ENCODE results near the gene BRD7. TPM values are rescaled to one million over a fixed set of nuclear protein-coding genes. Genes with fewer than 3 reads are reported as not detected.

BRD7 gene
- total and polyA plus RNA-seq, 2 of the 4 experiments (the other 2 are of a cell fraction): 24.8 to 29.9 TPM

GRCh38 chr16:50271148-50272041 lies 97.4 kb downstream of the BRD7 start:
- no peak overlapping the region for H4K5ac ChIP-seq (ENCODE audit: low read depth, low read length)
- BruUV-seq (replicated peaks): no TSS peak
- no peak overlapping the region for H2AFZ ChIP-seq (replicated peaks; ENCODE audit: low read length, poor library complexity)
- TF ChIP-seq SMC3 (IDR thresholded peaks at IDR 0.05; ENCODE audit: low read depth, low read length): no peak
- no peak for TF ChIP-seq CTCF (conservative IDR thresholded peaks at IDR 0.05; ENCODE audit: low read depth, low read length)
- no peak for TF ChIP-seq CHD1 (IDR thresholded peaks at IDR 0.05; ENCODE audit: low read depth, low read length)
- TF ChIP-seq NFE2L2 (IDR thresholded peaks at IDR 0.05; ENCODE audit: low read depth, low read length): no peak
- no peak for TF ChIP-seq FOS (IDR thresholded peaks at IDR 0.05; ENCODE audit: low read depth, low read length)
- no peak for TF ChIP-seq RCOR1 (IDR thresholded peaks at IDR 0.05; ENCODE audit: insufficient replicate concordance, low read length)
- no peak for TF ChIP-seq USF2 (IDR thresholded peaks at IDR 0.05; ENCODE audit: low read depth, low read length)
- TF ChIP-seq MXI1 (IDR thresholded peaks at IDR 0.05; ENCODE audit: borderline replicate concordance, low read depth, low read length): no peak
- TF ChIP-seq RAD21 (IDR thresholded peaks at IDR 0.05; ENCODE audit: low read length): no peak
- no peak for TF ChIP-seq CEBPB (IDR thresholded peaks at IDR 0.05; ENCODE audit: low read depth, low read length)
- no peak for TF ChIP-seq POLR2A (IDR thresholded peaks at IDR 0.05; ENCODE audit: low read depth, low read length)
- no peak for TF ChIP-seq MAFK (IDR thresholded peaks at IDR 0.05; ENCODE audit: low read depth, low read length)
- peaks cover 11% of the 10 kb centered on the region for H3K4me1 ChIP-seq (ENCODE audit: control insufficient read depth, insufficient read depth, low read length)
- in situ Hi-C loops (cut with MboI; ENCODE audit: low sequenced_read_pairs): no loop called here
- H3K27ac ChIP-seq (ENCODE audit: insufficient read depth, low read length): no peak overlapping the region
- no peak overlapping the region for H4K8ac ChIP-seq (ENCODE audit: low read depth in 2 of 2, low read length in 2 of 2)
- H3K9me1 ChIP-seq (ENCODE audit: insufficient read depth, low read length): peaks cover 5% of the 10 kb centered on the region; the same call in 1 of the 2 replicates
- POLR2A ChIA-PET (ENCODE audit: unreplicated experiment): no interaction called here
- no peak overlapping the region for H4K91ac ChIP-seq (ENCODE audit: insufficient read depth, low read depth, low read length)
- dilution Hi-C loops (cut with HindIII; ENCODE audit: low sequenced_read_pairs, unreplicated experiment): no loop called here
- no peak overlapping the region for H3K23ac ChIP-seq (ENCODE audit: low read depth, low read length)
- DNase-seq: no peak
- H3K79me1 ChIP-seq (ENCODE audit: low read depth in 1 of 2, low read length in 2 of 2): peaks cover 24 to 56% of the 10 kb centered on the region in 2 experiments
- no peak for ATAC-seq (ENCODE audit: low read depth)
- H4K20me1 ChIP-seq (ENCODE audit: insufficient read depth, low read length): peaks cover 7% of the 10 kb centered on the region; the same call in 1 of the 2 replicates
- no peak overlapping the region for H3K14ac ChIP-seq (replicated peaks; ENCODE audit: low read depth, low read length)
- no peak overlapping the region for H2BK20ac ChIP-seq (ENCODE audit: low read depth, low read length)
- no peak overlapping the region for H2BK120ac ChIP-seq (ENCODE audit: low read depth, low read length)
- no peaks in the 10 kb centered on the region for H3K9me3 ChIP-seq (ENCODE audit: control insufficient read depth, insufficient read depth, low read length)
- 85% methylated on average over 4 of the region's 15 CpGs; no CpG with 5 or more reads in 1 of the 2 experiments for WGBS, 2 experiments (ENCODE audit: extremely low coverage in 2 of 2, insufficient read length in 1 of 2)
- no peak overlapping the region for H3K4me3 ChIP-seq (ENCODE audit: insufficient read depth, low read depth, low read length)
- no peak overlapping the region for H2AK5ac ChIP-seq (ENCODE audit: low read depth, low read length)
- H2AK9ac ChIP-seq (replicated peaks; ENCODE audit: low read depth, low read length, poor library complexity): no peak overlapping the region
- no peaks in the 10 kb centered on the region for H3K27me3 ChIP-seq (ENCODE audit: control insufficient read depth, insufficient read depth, low read length)
- H3K4me2 ChIP-seq (ENCODE audit: low read depth, low read length): no peak overlapping the region
- H3K56ac ChIP-seq (ENCODE audit: extremely low read depth, insufficient read depth, low read length): no peak overlapping the region
- intact Hi-C loops (cut with micrococcal nuclease): no loop called here
- H3K18ac ChIP-seq (ENCODE audit: low read depth, low read length): no peak overlapping the region
- no peak overlapping the region for H3K4ac ChIP-seq (ENCODE audit: low read depth, low read length)
- CTCF ChIA-PET: interaction anchor here (0.6 kb wide), 1 partner anchor 30 kb away, joined by 3 read pairs; no protein-coding TSS in a partner anchor
- H2BK5ac ChIP-seq (ENCODE audit: low read depth, low read length, poor library complexity, severe bottlenecking): no peak overlapping the region
- H3K9ac ChIP-seq (ENCODE audit: low read depth, low read length): no peak overlapping the region
- H3K36me3 ChIP-seq (ENCODE audit: control insufficient read depth, insufficient read depth, low read length): peaks cover 2% of the 10 kb centered on the region; the same call in 1 of the 2 replicates
- no peak overlapping the region for H2BK15ac ChIP-seq (ENCODE audit: low read depth, low read length)

Measured in IMR-90 (cell line).